Right lobe of liver (tissue), 6 donors: Measurements from ENCODE around the gene PNLDC1. TPM values are rescaled to one million over a fixed set of nuclear protein-coding genes. Genes with fewer than 3 reads are reported as not detected.
"Not testable (repeated sequence)": the region's sequence is repeated elsewhere in the genome, so short reads cannot be mapped to it uniquely, and the experiment has no call there.

ENCODE experiments used
- ATAC-seq, 4 donors: fragments of 200-7000 bp; cut with Tn5 transposase; one replicate each; pipeline ENCODE4 v1.9.1; 2020; ENCODE audit warnings: mild to moderate bottlenecking in 4 of 4, moderate library complexity in 4 of 4
- DNase-seq, 3 donors: peaks; one replicate each; pipeline ENCODE4 v3.0.0-alpha.2; 2020
- H3K27ac ChIP-seq, 3 donors: fragments of 200-600 bp; one replicate each; pipeline ENCODE4 v1.8.0; 2022
- H3K27me3 ChIP-seq, 2 donors: fragments of 200-600 bp; one replicate each; pipeline ENCODE4 v1.8.0; 2022
- H3K36me3 ChIP-seq, 4 donors: fragments of 200-600 bp; sonication (generic) in 1 of 4; one replicate each; pipeline versions ENCODE4 v1.5.1 to v1.8.0; 2017 to 2022; ENCODE audit warnings: control low read depth in 1 of 4
- H3K4me1 ChIP-seq, 4 donors: fragments of 200-600 bp; sonication (generic) in 1 of 4; one replicate each; pipeline versions ENCODE4 v1.5.1 to v1.8.0; 2017 to 2022; ENCODE audit warnings: control low read depth in 1 of 4
- H3K4me3 ChIP-seq, 3 donors: fragments of 200-600 bp; one replicate each; pipeline ENCODE4 v1.8.0; 2022
- H3K9me3 ChIP-seq, 4 donors: fragments of 200-600 bp; sonication (generic) in 1 of 4; one replicate each; pipeline versions ENCODE4 v1.5.1 to v1.8.0; 2017 to 2022; ENCODE audit warnings: control low read depth in 1 of 4
- CTCF ChIP-seq, 4 donors: fragments of 200-600 bp in 3 of 4; fragments of 450-650 bp in 1 of 4; IDR thresholded peaks; one replicate each; pipeline versions ENCODE4 v1.5.1 to v1.8.0; 2016 to 2022; ENCODE audit warnings: antibody characterized with exemption in 4 of 4, mild to moderate bottlenecking in 2 of 4
- POLR2A ChIP-seq: fragments of 450-650 bp; IDR thresholded peaks from one replicate; pipeline ENCODE4 v1.6.1; 2017; ENCODE audit warnings: antibody characterized with exemption, mild to moderate bottlenecking
- WGBS: methylation state at CpG from one replicate; pipeline ENCODE4 v1.1.6; 2018; ENCODE audit warnings: low coverage, low lambda C conversion rate; ENCODE audit not compliant: insufficient coverage; ENCODE audit errors: missing lambda C conversion rate; 5-methylcytosine and 5-hydroxymethylcytosine counted together
- intact Hi-C, 2 donors: fragments of 100-400 bp; cut with DNase I; formaldehyde crosslinking; loops; one replicate each; pipeline versions ENCODE4 v1.11.2 to v1.14.1; 2022
- total RNA-seq, 6 experiments: library from RNA; depleted of rRNA in 2 of 6; stranded (reverse); fragments of >200 nt in 2 of 6; fragmentation: NEBNext Ultra II Directional in 3 of 6; extraction: Animal tissue kit (Norgen Biotek cat#: 25700) in 3 of 6; gene quantifications; one replicate each; pipeline versions ENCODE4 v1.1.0 to v1.2.4, GENCODE V29; 2016 to 2023
- donor health status: DM: no; HTN: yes; CAD: no.
- donor health status: DM: no; HTN: no; CAD: no.
- donor health status: DM: no; HTN: no; CAD: no.
- donor health status: DM: no; HTN: yes; CAD: no.
- donor health status: DM: no; HTN: yes; CAD: no.

PNLDC1 gene
- total RNA-seq, 6 experiments from 2014 or later: 0.15 TPM; not detected in 5

- H3K27ac ChIP-seq: no peak overlapping the region
- H3K9me3 ChIP-seq: no peaks in the 10 kb centered on the region
- ATAC-seq: peak in 3 of 4 donors; percentile 55 to 87 (median 63)
- H3K4me3 ChIP-seq: no peak overlapping the region
- TF ChIP-seq CTCF (IDR thresholded peaks at IDR 0.05) (peak; percentile 4 to 31 (median 16)), POLR2A (no peak)
- 51% methylated on average over 4 of the region's 4 CpGs for WGBS
- H3K27me3 ChIP-seq: no peaks in the 10 kb centered on the region
- no peak for DNase-seq
- H3K4me1 ChIP-seq: no peaks in the 10 kb centered on the region
- no peaks in the 10 kb centered on the region for H3K36me3 ChIP-seq
- intact Hi-C loops: no loop called here
Measured at GRCh38 chr6:159842035-159842434, 42.0 kb downstream of the PNLDC1 start.

GRCh38 chr6:159844737-159845645, 44.9 kb downstream of the PNLDC1 start:
- Histone ChIP-seq H3K9me3 (no peaks in the 10 kb centered on the region), H3K36me3 (no peaks in the 10 kb centered on the region), H3K4me1 (no peaks in the 10 kb centered on the region), H3K4me3 (no peak overlapping the region), H3K27me3 (no peaks in the 10 kb centered on the region), H3K27ac (no peak overlapping the region)
- 80% methylated on average over 6 of the region's 13 CpGs for WGBS
- TF ChIP-seq POLR2A: no peak
- TF ChIP-seq CTCF (IDR thresholded peaks at IDR 0.05): no peak
- intact Hi-C loops: no loop called here
- ATAC-seq: no peak
- DNase-seq: no peak

GRCh38 chr6:159848552-159848951, 48.5 kb downstream of the PNLDC1 start:
- H3K4me1 ChIP-seq, H3K4me3 ChIP-seq, ATAC-seq, H3K36me3 ChIP-seq, DNase-seq, H3K27me3 ChIP-seq, H3K9me3 ChIP-seq, H3K27ac ChIP-seq, intact Hi-C loops: not testable (repeated sequence)
- 94% methylated on average over 3 of the region's 5 CpGs for WGBS

- DNase-seq, H3K4me1 ChIP-seq, H3K9me3 ChIP-seq, intact Hi-C loops, H3K27ac ChIP-seq, ATAC-seq, H3K36me3 ChIP-seq, H3K4me3 ChIP-seq, H3K27me3 ChIP-seq: not testable (repeated sequence)
- 100% methylated on average over 1 of the region's 1 CpG for WGBS
Measured at GRCh38 chr6:159849851-159850250, 49.8 kb downstream of the PNLDC1 start.

- Histone ChIP-seq H3K4me1 (no peaks in the 10 kb centered on the region), H3K9me3 (no peaks in the 10 kb centered on the region), H3K27ac (no peak overlapping the region), H3K4me3 (no peak overlapping the region), H3K36me3 (no peaks in the 10 kb centered on the region), H3K27me3 (no peaks in the 10 kb centered on the region)
- intact Hi-C loops: no loop called here
- DNase-seq (no peak), ATAC-seq (peak; percentile 59 to 86 (median 78))
- WGBS: 22% methylated on average over 6 of the region's 6 CpGs
- TF ChIP-seq POLR2A (no peak), CTCF (IDR thresholded peaks at IDR 0.05) (peak; percentile 23 to 47 (median 38))
Measured at GRCh38 chr6:159852877-159853276, 52.8 kb downstream of the PNLDC1 start.
